K562 (cell line): ENCODE results near the gene NCOA3. TPM values are rescaled to one million over a fixed set of nuclear protein-coding genes. Genes with fewer than 3 reads are reported as not detected.

ENCODE experiments used
- ADNP ChIP-seq: fragments of 200-800 bp; sonication (Bioruptor generic); IDR thresholded peaks from 2 replicates; pipeline ENCODE4 v1.6.1; 2016; ENCODE audit warnings: missing genetic modification characterization, missing compliant biosample characterization
- AFF1 ChIP-seq, 2 experiments: fragments of 450-650 bp; IDR thresholded peaks; 2 replicates each; pipeline ENCODE4 v1.6.1; 2018; ENCODE audit warnings: mild to moderate bottlenecking in 2 of 2, low read depth in 1 of 2; ENCODE audit not compliant: partially characterized antibody in 2 of 2
- EP400 ChIP-seq: fragments of 450-650 bp; IDR thresholded peaks from 2 replicates; pipeline ENCODE4 v1.6.1; 2017; ENCODE audit warnings: antibody characterized with exemption, mild to moderate bottlenecking, moderate library complexity
- FOS ChIP-seq: IDR thresholded peaks from 3 replicates; pipeline ENCODE4 v1.6.1; 2011; ENCODE audit not compliant: insufficient read length; ENCODE audit errors: extremely low read depth
- GATA2 ChIP-seq: sonication (generic); formaldehyde crosslinking; IDR thresholded peaks from 2 replicates; pipeline ENCODE4 v1.4.0; 2020; ENCODE audit warnings: mild to moderate bottlenecking, missing genetic modification reagents
- JUN ChIP-seq, 2 experiments: sonication (generic) in 1 of 2; formaldehyde crosslinking in 1 of 2; IDR thresholded peaks; 2 replicates each; pipeline versions ENCODE4 v1.6.1 to v1.8.0; 2012 to 2022; ENCODE audit warnings: borderline replicate concordance in 2 of 2, mild to moderate bottlenecking in 2 of 2, improper control_type of control experiment in 1 of 2, low read depth in 1 of 2, low read length in 1 of 2, missing genetic modification reagents in 1 of 2
- JUND ChIP-seq, 2 experiments: IDR thresholded peaks; 2 replicates in 1 of 2; 3 replicates in 1 of 2; pipeline ENCODE4 v1.6.1; 2011; ENCODE audit warnings: borderline replicate concordance in 2 of 2, low read depth in 2 of 2, low read length in 2 of 2, improper control_type of control experiment in 1 of 2, missing biosample characterization in 1 of 2, missing genetic modification characterization in 1 of 2, missing genetic modification reagents in 1 of 2
- KDM1A ChIP-seq, 2 experiments: fragments of 450-650 bp; IDR thresholded peaks; 2 replicates each; pipeline ENCODE4 v1.6.1; 2016; ENCODE audit warnings: mild to moderate bottlenecking in 2 of 2
- KHSRP ChIP-seq: fragments of 450-650 bp; IDR thresholded peaks from 2 replicates; pipeline ENCODE4 v1.6.1; 2017
- KLF1 ChIP-seq: fragments of 450-650 bp; IDR thresholded peaks from 2 replicates; pipeline ENCODE4 v1.6.1; 2016; ENCODE audit warnings: missing genetic modification characterization, missing compliant biosample characterization
- MEIS2 ChIP-seq: fragments of 450-650 bp; IDR thresholded peaks from 2 replicates; pipeline ENCODE4 v1.6.1; 2014; ENCODE audit warnings: mild to moderate bottlenecking; ENCODE audit not compliant: partially characterized antibody
- NCOR1 ChIP-seq: fragments of 450-650 bp; IDR thresholded peaks from 2 replicates; pipeline ENCODE4 v1.6.1; 2016; ENCODE audit warnings: mild to moderate bottlenecking, moderate library complexity
- TEAD4 ChIP-seq, 2 experiments: sonication (generic) in 1 of 2; formaldehyde crosslinking in 1 of 2; IDR thresholded peaks; 2 replicates each; pipeline versions ENCODE4 v1.6.1 to v1.8.0; 2012 to 2022; ENCODE audit warnings: borderline replicate concordance in 1 of 2, inconsistent platforms in 1 of 2, low read length in 1 of 2, mild to moderate bottlenecking in 1 of 2, missing genetic modification reagents in 1 of 2
- ZNF24 ChIP-seq: fragments of 450-650 bp; IDR thresholded peaks from 2 replicates; pipeline ENCODE4 v1.6.1; 2016
- ZNF347 ChIP-seq: fragments of 450-650 bp; formaldehyde crosslinking; IDR thresholded peaks from 2 replicates; pipeline ENCODE4 v1.4.0; 2020; ENCODE audit warnings: low read depth, mild to moderate bottlenecking, moderate library complexity
- ZNF740 ChIP-seq, 3 experiments: fragments of 200-800 bp in 1 of 3; sonication (Bioruptor generic) in 1 of 3; sonication (generic) in 1 of 3; formaldehyde crosslinking in 1 of 3; IDR thresholded peaks; 2 replicates each; pipeline versions ENCODE4 v1.6.1 to v1.8.0; 2016 to 2022; ENCODE audit warnings: mild to moderate bottlenecking in 2 of 3, missing compliant biosample characterization in 2 of 3, missing genetic modification characterization in 2 of 3, missing genetic modification reagents in 1 of 3
- polyA plus RNA-seq, 8 experiments: library from polyadenylated mRNA; depleted of rRNA in 4 of 8; stranded (reverse) in 5 of 8; unstranded in 3 of 8; fragments of >200 nt; fragmentation: Nextera tagmentation in 2 of 8; fragmentation: Illumina TruSeq in 1 of 8; extraction: Ambion mirVana in 2 of 8; extraction: Trizol in 1 of 8; gene quantifications; 2 replicates each; pipeline versions ENCODE4 v1.2.1 to v1.2.3, GENCODE V29; 2011 to 2014; ENCODE audit warnings: inconsistent platforms in 1 of 8, missing spikeins in 1 of 8
- total RNA-seq, 7 experiments: library from RNA; depleted of rRNA in 6 of 7; stranded (reverse); fragments of >200 nt in 6 of 7; fragmentation: Illumina TruSeq in 2 of 7; extraction: Trizol in 2 of 7; gene quantifications; 2 replicates each; pipeline versions ENCODE4 v1.2.1 to v1.2.3, GENCODE V29; 2011 to 2021; ENCODE audit warnings: low replicate concordance in 1 of 7
- TF ChIP-seq, protein P1 (sequence below): fragments of 200-800 bp; sonication (Bioruptor generic); IDR thresholded peaks from 2 replicates; pipeline ENCODE4 v1.6.1; 2017; ENCODE audit warnings: missing genetic modification characterization, missing compliant biosample characterization

Gene NCOA3
- total and polyA plus RNA-seq, 9 of the 15 experiments (the other 6 are each of a cell fraction or from before 2014, with no cell fraction given): 3.2 to 24.3 (median 14.4) TPM

DNA sequence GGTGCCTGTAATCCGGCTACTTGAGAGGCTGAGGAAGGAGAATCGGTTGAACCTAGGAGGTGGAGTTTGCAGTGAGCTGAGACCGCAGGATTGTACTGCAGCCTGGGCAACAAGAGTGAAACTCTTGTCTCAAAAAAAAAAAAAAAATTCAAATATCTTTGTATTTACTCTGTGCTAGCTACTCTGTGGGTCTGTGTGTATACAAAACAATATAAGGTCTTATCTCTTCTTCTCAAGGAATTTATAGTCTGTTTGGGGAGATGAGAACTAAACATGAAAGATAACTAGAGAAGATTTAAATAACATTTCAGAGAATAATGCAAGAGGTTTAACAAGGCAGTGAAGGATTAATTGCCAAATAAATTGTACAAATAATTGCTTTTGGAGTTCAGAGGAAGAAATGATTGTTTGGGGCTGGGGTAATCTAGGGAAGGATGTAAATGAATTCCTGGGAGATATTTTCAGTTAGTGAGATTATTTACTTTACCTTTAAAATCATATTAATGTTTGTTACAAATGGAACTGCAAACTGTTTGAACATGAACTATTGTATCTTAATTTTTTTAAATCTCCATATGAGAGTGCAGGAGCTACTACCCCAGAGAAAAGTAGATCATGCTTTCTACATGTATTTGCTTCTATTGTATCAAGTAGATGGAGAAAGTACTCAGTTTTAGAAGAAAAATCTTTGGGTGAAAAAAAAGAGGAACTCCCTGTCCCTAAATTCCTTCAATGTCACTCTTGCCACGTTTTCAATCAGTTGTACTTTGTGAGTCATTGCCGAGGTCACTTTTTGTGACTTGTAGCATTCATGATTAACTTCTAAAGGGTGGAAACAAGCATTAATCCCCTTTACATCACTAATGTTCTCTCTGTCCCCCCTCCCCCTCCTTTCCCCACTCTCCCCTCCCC, 39.0 kb downstream of the NCOA3 start (continued):
- TF ChIP-seq ZNF740 (CRISPR knock-in tag; IDR thresholded peaks at IDR 0.05) (no peak), ZNF740 (tag; IDR thresholded peaks at IDR 0.05) (no peak), KHSRP (no peak), GATA2 (no peak), TEAD4 (IDR thresholded peaks at IDR 0.05; ENCODE audit: low read length) (peak; percentile 65; the same call in 1 of the 2 replicates), TEAD4 (CRISPR knock-in tag; IDR thresholded peaks at IDR 0.05; ENCODE audit: borderline replicate concordance) (no peak), EP400 (peak; percentile 17; the same call in 1 of the 2 replicates), FOS (peak; percentile 12), ZNF24 (peak; percentile 81; the same call in 1 of the 2 replicates), JUN (IDR thresholded peaks at IDR 0.05; ENCODE audit: borderline replicate concordance, low read depth, low read length) (peak; percentile 74), JUN (CRISPR knock-in tag; IDR thresholded peaks at IDR 0.05; ENCODE audit: borderline replicate concordance) (no peak), NCOR1 (no peak), KDM1A (IDR thresholded peaks at IDR 0.05) (peak; percentile 69 to 74), ADNP (tag) (no peak), KLF1 (tag) (no peak), AFF1 (IDR thresholded peaks at IDR 0.05; ENCODE audit: low read depth in 1 of 2, partially characterized antibody in 2 of 2) (no peak), JUND (IDR thresholded peaks at IDR 0.05; ENCODE audit: borderline replicate concordance, low read depth, low read length) (peak; percentile 88), JUND (tag; IDR thresholded peaks at IDR 0.05; ENCODE audit: borderline replicate concordance, low read depth, low read length) (peak; percentile 81), ZNF347 (no peak), MEIS2 (peak; percentile 69)
- TF ChIP-seq, protein P1, sequence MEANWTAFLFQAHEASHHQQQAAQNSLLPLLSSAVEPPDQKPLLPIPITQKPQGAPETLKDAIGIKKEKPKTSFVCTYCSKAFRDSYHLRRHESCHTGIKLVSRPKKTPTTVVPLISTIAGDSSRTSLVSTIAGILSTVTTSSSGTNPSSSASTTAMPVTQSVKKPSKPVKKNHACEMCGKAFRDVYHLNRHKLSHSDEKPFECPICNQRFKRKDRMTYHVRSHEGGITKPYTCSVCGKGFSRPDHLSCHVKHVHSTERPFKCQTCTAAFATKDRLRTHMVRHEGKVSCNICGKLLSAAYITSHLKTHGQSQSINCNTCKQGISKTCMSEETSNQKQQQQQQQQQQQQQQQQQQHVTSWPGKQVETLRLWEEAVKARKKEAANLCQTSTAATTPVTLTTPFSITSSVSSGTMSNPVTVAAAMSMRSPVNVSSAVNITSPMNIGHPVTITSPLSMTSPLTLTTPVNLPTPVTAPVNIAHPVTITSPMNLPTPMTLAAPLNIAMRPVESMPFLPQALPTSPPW (CRISPR knock-in tag): peak; percentile 60
